GM18858 (cell line): ENCODE measurements around the gene APBB2.

ENCODE experiments used
- ATAC-seq: cut with Tn5 transposase; IDR thresholded peaks from one replicate; pipeline ENCODE4 v1.9.1; 2021; ENCODE audit not compliant: unreplicated experiment

APBB2 gene

GRCh38 chr4:40789771-40790170 lies 424.6 kb downstream of the APBB2 start:
- ATAC-seq: no peak

GRCh38 chr4:40789031-40789430 lies 425.3 kb downstream of the APBB2 start:
- ATAC-seq: no peak

GRCh38 chr4:40788331-40788730 lies 426.0 kb downstream of the APBB2 start:
- no peak for ATAC-seq

GRCh38 chr4:40785727-40786126 lies 428.6 kb downstream of the APBB2 start:
- no peak for ATAC-seq

GRCh38 chr4:40782876-40783275 lies 431.5 kb downstream of the APBB2 start:
- ATAC-seq: no peak

GRCh38 chr4:40778090-40778489 lies 436.3 kb downstream of the APBB2 start:
- no peak for ATAC-seq

GRCh38 chr4:40769266-40769665 lies 445.1 kb downstream of the APBB2 start:
- no peak for ATAC-seq

- peak; percentile 98 for ATAC-seq
Measured at GRCh38 chr4:40763228-40763716, 451.1 kb downstream of the APBB2 start.
